ENCODE results near the gene TMEM131L.
A peak's percentile ranks its signal among the peaks of the same experiment; 100 is the strongest.

The TMEM131L gene

DNA sequence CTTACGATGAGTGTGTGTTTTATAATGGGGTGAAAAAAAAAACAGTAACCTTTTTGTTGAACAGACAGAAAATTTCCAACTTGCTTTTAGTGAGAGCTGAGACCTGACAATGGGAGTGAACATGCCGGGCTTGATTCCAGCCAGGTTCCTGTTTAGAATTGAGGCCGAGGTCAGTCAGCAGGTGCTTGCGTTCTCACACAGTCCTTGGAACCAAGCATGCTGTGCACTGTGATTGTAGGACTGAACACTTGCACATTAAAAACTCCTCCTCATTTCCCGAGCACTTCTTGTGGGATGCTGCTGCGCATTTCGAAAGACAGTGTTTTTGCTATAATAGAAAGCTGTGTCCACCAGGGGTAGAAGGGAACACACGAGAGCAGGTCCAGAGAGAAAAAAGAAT is 51.8 kb downstream of the TMEM131L start:
- Histone ChIP-seq H3K4me3 (ENCODE audit: low read length) (no peak overlapping the region), H4K20me1 (ENCODE audit: insufficient read depth, low read length) (peaks cover 97% of the 10 kb centered on the region), H3K79me2 (ENCODE audit: low read length) (peaks cover 100% of the 10 kb centered on the region)

DNA sequence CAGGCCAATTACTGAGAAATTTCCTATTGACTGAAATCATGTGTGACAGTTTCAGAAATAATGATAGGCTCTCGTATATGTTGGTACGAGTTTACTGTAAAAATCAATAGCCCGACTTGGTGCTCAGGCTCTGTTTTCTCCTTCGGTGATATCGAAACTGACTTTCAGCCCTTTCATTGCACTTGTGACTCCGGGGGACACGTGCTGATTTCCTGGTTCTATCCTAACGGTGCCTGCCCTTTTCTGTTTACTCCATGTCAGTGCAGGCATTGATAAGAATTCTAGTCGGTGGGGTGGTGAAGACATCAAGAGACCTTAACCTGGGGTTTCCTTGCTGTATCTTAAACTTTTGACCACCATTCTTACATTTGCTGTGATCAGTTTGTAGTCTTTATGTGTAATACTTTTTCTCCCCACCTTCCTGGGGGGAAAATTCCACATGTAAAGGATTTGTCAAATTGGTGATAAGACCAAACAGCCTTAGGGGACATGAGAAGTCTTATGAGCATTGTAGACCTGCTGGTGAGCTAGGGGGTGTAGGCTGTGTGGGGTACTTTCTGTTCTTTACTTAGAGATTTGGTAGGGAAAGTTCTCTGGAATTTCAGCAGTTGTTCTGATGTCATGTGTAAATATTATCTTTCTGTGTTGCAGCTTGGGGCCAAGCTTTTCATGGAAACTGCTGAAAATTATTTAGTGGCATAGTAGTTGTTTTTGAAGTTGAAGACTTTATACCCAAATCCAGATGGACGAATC is 52.7 kb downstream of the TMEM131L start:
- Histone ChIP-seq H3K4me3 (ENCODE audit: low read length) (no peak overlapping the region), H3K27ac (ENCODE audit: low read length) (no peak overlapping the region)

More for the DNA sequence above, 51.8 kb downstream of the TMEM131L start:
- H3K4me2 ChIP-seq (ENCODE audit: low read length) = no peak overlapping the region
- H2AFZ ChIP-seq (ENCODE audit: low read depth, low read length) = no peak overlapping the region
- no peaks in the 10 kb centered on the region for H3K9me3 ChIP-seq (ENCODE audit: insufficient read depth, low read length)
- no peak for TF ChIP-seq EZH2phosphoT487 (IDR thresholded peaks at IDR 0.05; ENCODE audit: low read depth)
- TF ChIP-seq, protein P1, sequence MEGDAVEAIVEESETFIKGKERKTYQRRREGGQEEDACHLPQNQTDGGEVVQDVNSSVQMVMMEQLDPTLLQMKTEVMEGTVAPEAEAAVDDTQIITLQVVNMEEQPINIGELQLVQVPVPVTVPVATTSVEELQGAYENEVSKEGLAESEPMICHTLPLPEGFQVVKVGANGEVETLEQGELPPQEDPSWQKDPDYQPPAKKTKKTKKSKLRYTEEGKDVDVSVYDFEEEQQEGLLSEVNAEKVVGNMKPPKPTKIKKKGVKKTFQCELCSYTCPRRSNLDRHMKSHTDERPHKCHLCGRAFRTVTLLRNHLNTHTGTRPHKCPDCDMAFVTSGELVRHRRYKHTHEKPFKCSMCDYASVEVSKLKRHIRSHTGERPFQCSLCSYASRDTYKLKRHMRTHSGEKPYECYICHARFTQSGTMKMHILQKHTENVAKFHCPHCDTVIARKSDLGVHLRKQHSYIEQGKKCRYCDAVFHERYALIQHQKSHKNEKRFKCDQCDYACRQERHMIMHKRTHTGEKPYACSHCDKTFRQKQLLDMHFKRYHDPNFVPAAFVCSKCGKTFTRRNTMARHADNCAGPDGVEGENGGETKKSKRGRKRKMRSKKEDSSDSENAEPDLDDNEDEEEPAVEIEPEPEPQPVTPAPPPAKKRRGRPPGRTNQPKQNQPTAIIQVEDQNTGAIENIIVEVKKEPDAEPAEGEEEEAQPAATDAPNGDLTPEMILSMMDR (IDR thresholded peaks at IDR 0.05; ENCODE audit: low read depth, low read length) = no peak
- H3K4me1 ChIP-seq (ENCODE audit: low read length) = peaks cover 54% of the 10 kb centered on the region
- H3K9ac ChIP-seq (ENCODE audit: low read length) = no peak overlapping the region
- no peaks in the 10 kb centered on the region for H3K27me3 ChIP-seq (ENCODE audit: low read depth, low read length)
- H3K36me3 ChIP-seq (replicated peaks; ENCODE audit: low read depth, low read length) = peaks cover 50% of the 10 kb centered on the region
- no peak overlapping the region for H3K27ac ChIP-seq (ENCODE audit: low read length)

DNA sequence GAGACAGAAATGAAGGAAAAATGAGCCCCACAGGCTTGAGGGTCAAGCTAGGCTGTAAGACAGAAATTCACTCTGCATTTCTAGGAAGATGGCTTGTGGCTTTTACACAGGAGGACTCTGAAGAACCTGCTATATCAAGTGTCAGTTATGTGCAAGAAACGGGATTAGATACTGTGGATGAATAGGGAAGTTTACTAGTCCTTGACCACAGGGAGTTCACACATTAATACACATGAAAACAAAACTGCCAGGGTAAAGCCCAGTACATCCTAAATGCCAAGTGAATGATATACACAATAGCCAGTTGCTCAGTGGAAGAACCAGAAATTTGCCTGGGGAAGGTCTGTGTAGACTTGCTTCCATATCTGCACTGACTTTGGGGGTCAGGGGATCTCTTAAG is 53.5 kb downstream of the TMEM131L start:
- no peak overlapping the region for H3K9ac ChIP-seq (ENCODE audit: low read length)

More for the DNA sequence above, 52.7 kb downstream of the TMEM131L start:
- Histone ChIP-seq H2AFZ (ENCODE audit: low read depth, low read length) (no peak overlapping the region), H3K4me1 (ENCODE audit: low read length) (peaks cover 62% of the 10 kb centered on the region), H3K27me3 (ENCODE audit: low read depth, low read length) (no peaks in the 10 kb centered on the region), H3K9me3 (ENCODE audit: insufficient read depth, low read length) (no peaks in the 10 kb centered on the region), H3K9ac (ENCODE audit: low read length) (no peak overlapping the region), H3K4me2 (ENCODE audit: low read length) (no peak overlapping the region), H4K20me1 (ENCODE audit: insufficient read depth, low read length) (peaks cover 97% of the 10 kb centered on the region), H3K79me2 (ENCODE audit: low read length) (peaks cover 100% of the 10 kb centered on the region), H3K36me3 (replicated peaks; ENCODE audit: low read depth, low read length) (peaks cover 50% of the 10 kb centered on the region)
- TF ChIP-seq EZH2phosphoT487 (IDR thresholded peaks at IDR 0.05; ENCODE audit: low read depth) = no peak
- TF ChIP-seq, protein P1 (IDR thresholded peaks at IDR 0.05; ENCODE audit: low read depth, low read length) = no peak

DNA sequence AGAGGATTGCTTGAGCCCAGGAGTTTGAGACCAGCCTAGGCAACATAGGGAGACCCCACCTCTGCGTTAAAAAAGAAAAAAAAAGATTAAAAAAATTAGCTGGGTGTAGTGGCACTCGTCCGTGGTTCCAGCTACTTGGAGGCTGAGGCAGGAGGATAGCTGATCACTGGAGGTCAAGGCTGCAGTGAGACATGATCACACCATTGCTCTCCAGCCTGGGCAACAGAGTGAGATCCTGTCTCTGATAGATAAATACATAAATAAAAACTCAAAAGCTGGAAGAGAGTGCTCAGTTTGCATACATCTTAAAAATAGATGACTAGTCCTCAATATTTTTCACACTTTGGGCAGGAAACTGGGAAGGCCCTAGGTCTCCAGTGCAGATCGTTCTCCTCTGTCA is 54.1 kb downstream of the TMEM131L start:
- H2AFZ ChIP-seq (ENCODE audit: low read depth, low read length) = no peak overlapping the region
- TF ChIP-seq EZH2phosphoT487 (IDR thresholded peaks at IDR 0.05; ENCODE audit: low read depth) = no peak
- TF ChIP-seq, protein P1 (IDR thresholded peaks at IDR 0.05; ENCODE audit: low read depth, low read length) = no peak
- peak overlapping the region; percentile 71 for H3K4me2 ChIP-seq (ENCODE audit: low read length)
- H3K4me1 ChIP-seq (ENCODE audit: low read length) = peaks cover 72% of the 10 kb centered on the region
- H3K27ac ChIP-seq (ENCODE audit: low read length) = peak overlapping the region; percentile 38; the same call in 1 of the 2 replicates
- H3K27me3 ChIP-seq (ENCODE audit: low read depth, low read length) = no peaks in the 10 kb centered on the region
- H3K9me3 ChIP-seq (ENCODE audit: insufficient read depth, low read length) = no peaks in the 10 kb centered on the region
- no peak overlapping the region for H3K4me3 ChIP-seq (ENCODE audit: low read length)
- peaks cover 98% of the 10 kb centered on the region for H4K20me1 ChIP-seq (ENCODE audit: insufficient read depth, low read length)
- peaks cover 100% of the 10 kb centered on the region for H3K79me2 ChIP-seq (ENCODE audit: low read length)
- no peak overlapping the region for H3K9ac ChIP-seq (ENCODE audit: low read length)
- H3K36me3 ChIP-seq (replicated peaks; ENCODE audit: low read depth, low read length) = peaks cover 59% of the 10 kb centered on the region

More for the DNA sequence above, 53.5 kb downstream of the TMEM131L start:
- Histone ChIP-seq H3K36me3 (replicated peaks; ENCODE audit: low read depth, low read length) (peaks cover 57% of the 10 kb centered on the region), H3K27ac (ENCODE audit: low read length) (no peak overlapping the region), H2AFZ (ENCODE audit: low read depth, low read length) (no peak overlapping the region), H3K4me1 (ENCODE audit: low read length) (peaks cover 71% of the 10 kb centered on the region), H3K4me3 (ENCODE audit: low read length) (no peak overlapping the region), H3K4me2 (ENCODE audit: low read length) (no peak overlapping the region), H4K20me1 (ENCODE audit: insufficient read depth, low read length) (peaks cover 98% of the 10 kb centered on the region), H3K27me3 (ENCODE audit: low read depth, low read length) (no peaks in the 10 kb centered on the region), H3K9me3 (ENCODE audit: insufficient read depth, low read length) (no peaks in the 10 kb centered on the region), H3K79me2 (ENCODE audit: low read length) (peaks cover 100% of the 10 kb centered on the region)
- TF ChIP-seq EZH2phosphoT487 (IDR thresholded peaks at IDR 0.05; ENCODE audit: low read depth) = no peak
- TF ChIP-seq, protein P1 (IDR thresholded peaks at IDR 0.05; ENCODE audit: low read depth, low read length) = no peak
